ENCODE data around the gene CPO. TPM values are rescaled to one million over a fixed set of nuclear protein-coding genes. Genes with fewer than 3 reads are reported as not detected.

CPO gene
- total RNA-seq (not detected), polyA plus RNA-seq (not detected), total RNA-seq (0 to 0.44 (median 0.19) reads per million in 6 experiments)

- no peaks in the 10 kb centered on the region for H3K4me1 Mint-ChIP-seq
- H3K27ac Mint-ChIP-seq: no peak within 1 kb of the TSS
- no peak within 1 kb of the TSS for H3K4me3 Mint-ChIP-seq
- H3K9me3 Mint-ChIP-seq: peaks cover 0 to 3% (median 0%) of the 10 kb centered on the region in 9 donors
- POLR2A ChIA-PET: no interaction called here
- DNase-seq: no peak
- no peak for ATAC-seq
- peaks cover 0 to 6% (median 0%) of the 10 kb centered on the region in 5 donors for H3K27me3 Mint-ChIP-seq
- H3K36me3 Mint-ChIP-seq: peaks cover 0 to 4% (median 0%) of the 10 kb centered on the region in 3 donors
These were observed at the start of gene CPO for GRCh38 chr2:206939340-206939739. CPO (plus strand) TSS chr2:206939518; CDS start chr2:206939600, 82 bp downstream.

- Mint-ChIP-seq H3K27ac (no peak overlapping the region), H3K4me1 (no peaks in the 10 kb centered on the region), H3K9me3 (peaks cover 0 to 5% (median 0%) of the 10 kb centered on the region in 9 donors), H3K36me3 (peaks cover 0 to 6% (median 0%) of the 10 kb centered on the region in 3 donors), H3K4me3 (no peak overlapping the region), H3K27me3 (peaks cover 0 to 2% (median 0%) of the 10 kb centered on the region in 5 donors)
- DNase-seq: no peak
- ATAC-seq: no peak
- POLR2A ChIA-PET: no interaction called here
These were observed 49.1 kb upstream of the CPO start for GRCh38 chr2:206890179-206890578.

GRCh38 chr2:206890926-206891325 is 48.4 kb upstream of the CPO start:
- Mint-ChIP-seq H3K9me3 (peaks cover 0 to 10% (median 0%) of the 10 kb centered on the region in 9 donors), H3K36me3 (peaks cover 0 to 6% (median 0%) of the 10 kb centered on the region in 3 donors), H3K4me3 (no peak overlapping the region), H3K27ac (no peak overlapping the region), H3K4me1 (no peaks in the 10 kb centered on the region), H3K27me3 (peaks cover 0 to 2% (median 0%) of the 10 kb centered on the region in 5 donors)
- DNase-seq (no peak), ATAC-seq (no peak)
- POLR2A ChIA-PET: no interaction called here

GRCh38 chr2:206915121-206915520 is 24.2 kb upstream of the CPO start:
- Mint-ChIP-seq H3K4me1 (no peaks in the 10 kb centered on the region), H3K27me3 (peaks cover 0 to 8% (median 3%) of the 10 kb centered on the region in 5 donors), H3K36me3 (peaks cover 0 to 4% (median 1%) of the 10 kb centered on the region in 3 donors), H3K27ac (no peak overlapping the region), H3K4me3 (no peak overlapping the region), H3K9me3 (peaks cover 0 to 4% (median 0%) of the 10 kb centered on the region in 9 donors)
- no peak for ATAC-seq
- no peak for DNase-seq
- POLR2A ChIA-PET: no interaction called here

- Mint-ChIP-seq H3K9me3 (peaks cover 0 to 4% (median 0%) of the 10 kb centered on the region in 9 donors), H3K4me3 (no peak overlapping the region), H3K4me1 (no peaks in the 10 kb centered on the region), H3K36me3 (peaks cover 0 to 7% (median 7%) of the 10 kb centered on the region in 3 donors), H3K27ac (no peak overlapping the region), H3K27me3 (peaks cover 0 to 9% (median 5%) of the 10 kb centered on the region in 5 donors)
- ATAC-seq (no peak), DNase-seq (no peak)
- POLR2A ChIA-PET: no interaction called here
These were observed 21.1 kb upstream of the CPO start for GRCh38 chr2:206918263-206918662.

GRCh38 chr2:206920310-206920709 is 19.0 kb upstream of the CPO start:
- H3K27me3 Mint-ChIP-seq: peaks cover 0 to 9% (median 5%) of the 10 kb centered on the region in 5 donors
- H3K36me3 Mint-ChIP-seq: peaks cover 0 to 7% (median 3%) of the 10 kb centered on the region in 3 donors

GRCh38 chr2:206920951-206921350 is 18.4 kb upstream of the CPO start:
- ATAC-seq (no peak), DNase-seq (no peak)
- POLR2A ChIA-PET: no interaction called here
- H3K27me3 Mint-ChIP-seq: peaks cover 0 to 9% (median 5%) of the 10 kb centered on the region in 5 donors
- no peak overlapping the region for H3K4me3 Mint-ChIP-seq
- no peak overlapping the region for H3K27ac Mint-ChIP-seq
- peaks cover 0 to 5% (median 0%) of the 10 kb centered on the region in 9 donors for H3K9me3 Mint-ChIP-seq
- peaks cover 0 to 7% (median 3%) of the 10 kb centered on the region in 3 donors for H3K36me3 Mint-ChIP-seq
- no peaks in the 10 kb centered on the region for H3K4me1 Mint-ChIP-seq

More at GRCh38 chr2:206920310-206920709, 19.0 kb upstream of the CPO start:
- ATAC-seq (no peak), DNase-seq (no peak)
- POLR2A ChIA-PET: interaction anchor here (0.7 kb wide), 1 partner anchor 541 kb away, joined by 5 read pairs; no protein-coding TSS in a partner anchor
- Mint-ChIP-seq H3K4me1 (no peaks in the 10 kb centered on the region), H3K9me3 (peaks cover 0 to 5% (median 0%) of the 10 kb centered on the region in 9 donors), H3K27ac (peak overlapping the region in 1 of 10 donors; percentile 27), H3K4me3 (no peak overlapping the region)

- H3K36me3 Mint-ChIP-seq: peaks cover 0 to 7% (median 6%) of the 10 kb centered on the region in 3 donors
These were observed 17.8 kb upstream of the CPO start for GRCh38 chr2:206921529-206921928.

GRCh38 chr2:206935991-206936842 is 3.1 kb upstream of the CPO start:
- Mint-ChIP-seq H3K27ac (peak overlapping the region in 1 of 10 donors; percentile 30), H3K27me3 (no peaks in the 10 kb centered on the region), H3K36me3 (peaks cover 0 to 4% (median 0%) of the 10 kb centered on the region in 3 donors), H3K4me3 (no peak overlapping the region), H3K4me1 (no peaks in the 10 kb centered on the region), H3K9me3 (peaks cover 0 to 13% (median 4%) of the 10 kb centered on the region in 9 donors)
- POLR2A ChIA-PET: no interaction called here
- no peak for DNase-seq
- ATAC-seq: no peak

More at GRCh38 chr2:206921529-206921928, 17.8 kb upstream of the CPO start:
- H3K9me3 Mint-ChIP-seq: peaks cover 0 to 5% (median 0%) of the 10 kb centered on the region in 9 donors
- H3K4me3 Mint-ChIP-seq: no peak overlapping the region
- H3K27ac Mint-ChIP-seq: no peak overlapping the region
- H3K27me3 Mint-ChIP-seq: peaks cover 0 to 9% (median 5%) of the 10 kb centered on the region in 5 donors
- DNase-seq: no peak
- no peak for ATAC-seq
- no peaks in the 10 kb centered on the region for H3K4me1 Mint-ChIP-seq
- POLR2A ChIA-PET: no interaction called here

- ATAC-seq (no peak), DNase-seq (no peak)
- POLR2A ChIA-PET: no interaction called here
- no peaks in the 10 kb centered on the region for H3K27me3 Mint-ChIP-seq
- peaks cover 0 to 4% (median 0%) of the 10 kb centered on the region in 3 donors for H3K36me3 Mint-ChIP-seq
- no peak overlapping the region for H3K27ac Mint-ChIP-seq
- H3K9me3 Mint-ChIP-seq: peaks cover 0 to 6% (median 0%) of the 10 kb centered on the region in 9 donors
- no peaks in the 10 kb centered on the region for H3K4me1 Mint-ChIP-seq
- H3K4me3 Mint-ChIP-seq: no peak overlapping the region
These were observed 2.5 kb upstream of the CPO start for GRCh38 chr2:206936843-206937230.

- Mint-ChIP-seq H3K4me3 (no peak overlapping the region), H3K9me3 (peaks cover 0 to 3% (median 0%) of the 10 kb centered on the region in 9 donors), H3K36me3 (peaks cover 0 to 4% (median 0%) of the 10 kb centered on the region in 3 donors), H3K27ac (no peak overlapping the region), H3K4me1 (no peaks in the 10 kb centered on the region), H3K27me3 (no peaks in the 10 kb centered on the region)
- DNase-seq (no peak), ATAC-seq (no peak)
- POLR2A ChIA-PET: no interaction called here
These were observed 1.8 kb upstream of the CPO start for GRCh38 chr2:206937555-206937954.

- no peak overlapping the region for H3K27ac Mint-ChIP-seq
- peaks cover 0 to 6% (median 1%) of the 10 kb centered on the region in 5 donors for H3K27me3 Mint-ChIP-seq
- H3K36me3 Mint-ChIP-seq: peaks cover 0 to 4% (median 0%) of the 10 kb centered on the region in 3 donors
- peaks cover 0 to 3% (median 0%) of the 10 kb centered on the region in 9 donors for H3K9me3 Mint-ChIP-seq
- POLR2A ChIA-PET: no interaction called here
- no peak overlapping the region for H3K4me3 Mint-ChIP-seq
- H3K4me1 Mint-ChIP-seq: no peaks in the 10 kb centered on the region
- ATAC-seq (no peak), DNase-seq (no peak)
These were observed 1.2 kb downstream of the CPO start for GRCh38 chr2:206940546-206940945.

Measured in naive thymus-derived CD8-positive, alpha-beta T cell (primary cell).